HG03378 (cell line): ENCODE results near the gene RCAN2.

Source experiments
- ATAC-seq: cut with Tn5 transposase; IDR thresholded peaks from one replicate; pipeline ENCODE4 v1.9.1; 2021; ENCODE audit warnings: mild to moderate bottlenecking, moderate library complexity; ENCODE audit not compliant: unreplicated experiment

Gene RCAN2

GRCh38 chr6:46220352-46221221 is 270.7 kb downstream of the RCAN2 start:
- ATAC-seq = peak; percentile 70

DNA sequence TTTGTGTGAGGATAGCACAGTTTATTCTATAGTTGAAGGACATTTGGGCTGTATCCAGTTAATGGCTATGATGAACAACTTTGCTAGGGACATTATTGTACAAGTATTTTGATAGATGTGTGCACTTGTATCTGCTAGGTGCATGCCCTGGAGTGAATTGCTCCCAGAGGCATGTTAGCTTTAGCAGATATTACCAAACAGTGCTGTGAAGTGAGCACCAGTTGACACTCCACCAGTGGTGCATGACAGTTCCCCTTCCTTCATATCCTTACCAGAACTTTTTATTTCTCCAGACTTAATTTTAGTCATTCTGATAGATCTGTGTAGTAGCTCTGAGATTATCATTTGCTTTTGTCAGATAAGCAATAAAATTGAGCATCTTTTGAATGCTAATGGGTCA is 271.6 kb downstream of the RCAN2 start:
- ATAC-seq = no peak

- no peak for ATAC-seq
Measured at GRCh38 chr6:46218457-46218856, 272.8 kb downstream of the RCAN2 start.

GRCh38 chr6:46217671-46218131 is 273.5 kb downstream of the RCAN2 start:
- peak; percentile 78 for ATAC-seq

DNA sequence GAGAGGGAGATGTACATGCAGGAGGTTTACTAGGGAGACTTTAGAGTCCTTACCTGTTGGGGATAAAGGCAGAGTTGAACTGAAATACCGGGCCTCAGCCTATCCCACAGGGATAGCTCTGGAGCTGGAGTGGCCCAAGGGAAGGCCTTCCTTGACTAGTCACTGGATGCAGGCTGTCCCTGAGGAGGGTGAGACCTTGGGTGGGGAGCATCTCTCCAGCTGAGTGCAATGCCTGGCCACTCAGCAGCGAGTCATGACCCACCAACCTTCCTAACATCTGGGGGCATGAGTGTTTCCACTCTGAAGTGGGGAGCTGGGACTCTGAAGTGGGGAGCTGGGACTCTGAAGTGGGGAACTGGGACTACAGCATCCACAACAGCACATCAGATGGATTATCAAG is 274.4 kb downstream of the RCAN2 start:
- ATAC-seq = no peak

DNA sequence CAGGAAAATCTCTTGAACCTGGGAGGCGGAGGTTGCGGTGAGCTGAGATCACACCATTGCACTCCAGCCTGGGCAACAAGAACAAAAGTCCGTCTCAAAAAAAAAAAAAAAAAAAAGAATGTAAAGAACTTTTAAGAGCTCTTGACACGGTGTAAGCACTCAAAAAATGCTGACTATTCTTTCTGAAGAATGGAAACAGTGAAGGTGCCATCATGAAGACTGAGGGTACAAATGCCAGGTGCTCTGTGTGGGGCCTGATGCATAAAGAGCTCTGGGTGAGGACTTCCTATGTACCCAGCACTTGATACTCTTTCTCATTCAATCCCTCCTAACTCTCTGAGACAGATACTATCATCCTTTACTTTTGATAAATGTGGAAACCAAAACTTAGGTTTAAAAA is 275.5 kb downstream of the RCAN2 start:
- no peak for ATAC-seq

- no peak for ATAC-seq
Measured at GRCh38 chr6:46215213-46215612, 276.0 kb downstream of the RCAN2 start.

GRCh38 chr6:46211917-46212316 is 279.3 kb downstream of the RCAN2 start:
- no peak for ATAC-seq

- ATAC-seq = no peak
Measured at GRCh38 chr6:46210294-46210693, 281.0 kb downstream of the RCAN2 start.

- ATAC-seq = no peak
Measured at GRCh38 chr6:46208303-46208702, 282.9 kb downstream of the RCAN2 start.

- no peak for ATAC-seq
Measured at GRCh38 chr6:46207174-46207573, 284.1 kb downstream of the RCAN2 start.

DNA sequence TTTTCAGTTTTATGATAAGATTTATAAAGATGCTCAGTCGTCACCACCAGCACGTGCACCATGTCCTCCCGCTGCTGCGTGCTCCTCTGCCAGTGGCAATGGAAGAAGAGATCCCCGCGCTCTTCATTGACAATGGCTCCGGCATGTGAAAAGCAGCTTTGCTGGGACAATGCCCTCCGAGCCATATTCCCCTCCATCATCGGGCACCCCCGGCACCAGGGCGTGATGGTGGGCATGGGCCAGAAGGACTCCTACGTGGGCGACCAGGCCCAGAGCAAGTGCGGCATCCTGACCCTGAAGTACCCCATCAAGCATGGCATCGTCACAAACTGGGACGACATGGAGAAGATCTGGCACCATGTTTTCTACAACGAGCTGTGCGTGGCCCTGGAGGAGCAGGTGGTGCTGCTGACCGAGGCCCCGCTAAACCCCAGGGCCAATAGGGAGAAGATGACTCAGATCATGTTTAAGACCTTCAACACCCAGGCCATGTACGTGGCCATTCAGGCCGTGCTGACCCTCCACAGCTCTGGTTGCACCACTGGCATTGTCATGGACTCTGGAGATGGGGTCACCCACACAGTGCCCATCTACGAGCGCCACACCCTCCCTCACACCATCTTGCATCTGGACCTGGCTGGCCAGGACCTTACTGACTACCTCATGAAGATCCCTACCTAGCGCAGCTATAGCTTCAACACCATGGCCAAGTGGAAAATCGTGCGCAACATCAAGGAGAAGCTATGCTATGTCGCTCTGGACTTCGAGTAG is 286.2 kb downstream of the RCAN2 start:
- no peak for ATAC-seq

- no peak for ATAC-seq
Measured at GRCh38 chr6:46203391-46204177, 287.7 kb downstream of the RCAN2 start.

- no peak for ATAC-seq
Measured at GRCh38 chr6:46201702-46202101, 289.5 kb downstream of the RCAN2 start.

- ATAC-seq = no peak
Measured at GRCh38 chr6:46199387-46199786, 291.9 kb downstream of the RCAN2 start.

- no peak for ATAC-seq
Measured at GRCh38 chr6:46191961-46192360, 299.3 kb downstream of the RCAN2 start.

DNA sequence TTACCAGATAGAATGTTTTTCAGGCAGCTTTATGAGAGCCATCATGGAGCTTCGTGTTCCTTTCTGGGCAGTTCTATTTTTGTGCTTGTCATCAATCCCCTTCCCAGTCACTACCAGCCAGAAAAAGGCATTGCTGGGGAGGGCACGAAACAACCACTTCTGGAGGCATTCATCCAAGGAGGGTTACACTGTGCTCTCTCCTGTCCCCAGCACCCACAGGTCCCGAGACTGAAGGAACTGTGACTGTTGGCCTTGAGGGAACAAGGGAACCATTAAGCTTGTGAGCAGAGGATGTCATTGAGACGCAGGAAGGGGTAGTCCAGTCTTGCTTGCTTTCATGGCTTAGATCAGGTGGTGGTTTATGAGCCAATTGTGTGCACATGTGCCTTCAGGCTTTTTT is 300.4 kb downstream of the RCAN2 start:
- no peak for ATAC-seq

- ATAC-seq = no peak
Measured at GRCh38 chr6:46189726-46190125, 301.5 kb downstream of the RCAN2 start.

GRCh38 chr6:46186583-46186982 is 304.7 kb downstream of the RCAN2 start:
- no peak for ATAC-seq

DNA sequence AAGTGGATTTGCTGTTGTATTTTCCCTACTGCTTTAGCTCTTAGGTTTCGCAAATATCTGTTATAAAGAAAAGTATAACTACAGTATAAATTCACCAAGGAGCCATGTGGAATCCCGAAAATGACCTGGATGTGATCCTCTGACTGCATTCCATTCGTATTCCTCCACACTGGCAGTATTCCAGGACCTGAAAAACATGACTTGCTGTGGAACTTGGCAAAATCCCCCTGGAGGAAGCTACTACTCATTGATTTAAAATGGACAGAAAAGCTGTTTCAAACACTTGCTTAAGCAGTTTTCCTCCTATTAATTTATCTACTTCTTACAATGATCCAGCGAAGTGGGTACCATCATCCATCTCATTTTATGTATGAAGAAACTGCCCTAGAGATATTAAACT is 307.1 kb downstream of the RCAN2 start:
- no peak for ATAC-seq

GRCh38 chr6:46175976-46176375 is 315.3 kb downstream of the RCAN2 start:
- no peak for ATAC-seq
